Measurements from ENCODE around the gene BTBD2.

BTBD2 gene

DNA sequence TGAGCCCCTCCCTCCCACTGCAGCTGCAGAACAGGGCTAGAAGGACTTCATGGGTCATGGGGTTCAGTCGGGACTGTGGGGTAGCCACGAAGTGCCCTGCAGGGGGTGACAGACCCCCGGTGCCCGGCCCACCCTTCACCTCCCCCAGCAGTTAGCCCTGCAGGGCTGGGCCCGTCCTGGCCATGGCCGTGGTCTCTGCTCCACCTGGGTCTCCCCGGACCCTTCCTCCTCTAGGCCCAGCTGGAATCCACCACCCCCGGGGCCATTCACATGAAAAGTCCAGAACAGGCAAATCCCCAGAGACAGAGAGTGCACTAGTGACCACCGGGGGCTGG is 18.3 kb upstream of the BTBD2 start:
- Histone ChIP-seq H4K20me1 (peaks cover 15% of the 10 kb centered on the region; the same call in 1 of the 2 replicates), H3K36me3 (peaks cover 14% of the 10 kb centered on the region), H3K4me1 (peaks cover 39% of the 10 kb centered on the region), H3K27ac (peak overlapping the region; percentile 42), H3K4me2 (peak overlapping the region; percentile 90), H3K9me3 (peaks cover 11% of the 10 kb centered on the region), H3K27me3 (no peaks in the 10 kb centered on the region), H3K4me3 (no peak overlapping the region), H3K9ac (peak overlapping the region; percentile 49; the same call in 1 of the 2 replicates)
- no peak for TF ChIP-seq Cebpa-rat (IDR thresholded peaks at IDR 0.05)

DNA sequence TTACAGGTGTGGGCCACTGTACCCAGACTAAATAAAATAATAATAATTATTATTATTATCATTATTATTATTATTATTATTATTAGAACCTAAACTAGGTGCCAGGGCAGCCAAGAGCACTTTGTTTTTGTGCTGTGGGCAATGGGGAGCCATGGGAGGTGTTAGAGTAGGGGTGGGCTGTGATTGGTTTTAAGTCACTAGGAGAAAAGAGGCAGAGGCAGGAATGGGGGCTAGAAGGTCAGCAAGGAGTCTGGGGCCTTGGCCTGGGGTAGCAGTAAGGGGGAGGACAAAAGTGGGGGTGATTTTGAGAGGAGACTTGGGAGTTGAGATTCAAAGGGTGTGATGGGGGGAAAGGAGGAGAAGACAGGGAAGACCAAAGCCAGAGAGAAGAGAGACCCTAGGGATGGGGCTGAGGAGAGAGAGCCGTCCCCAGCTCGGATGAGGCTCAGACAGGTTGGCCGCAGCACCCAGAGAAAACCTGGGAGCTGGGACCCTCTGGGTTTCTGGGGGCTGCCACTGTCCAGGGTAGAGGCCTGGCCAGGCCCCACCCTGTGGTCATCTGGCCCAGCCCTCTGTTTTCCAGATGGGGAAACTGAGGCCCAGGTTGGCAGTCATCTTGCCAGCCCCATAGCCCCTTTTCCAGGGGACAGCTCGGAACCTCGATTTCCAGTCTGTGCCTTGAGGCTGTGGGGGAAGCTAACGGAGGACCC is 17.8 kb upstream of the BTBD2 start:
- Histone ChIP-seq H3K4me2 (peak overlapping the region; percentile 90), H3K4me1 (peaks cover 41% of the 10 kb centered on the region), H3K27me3 (no peaks in the 10 kb centered on the region), H3K36me3 (peaks cover 9% of the 10 kb centered on the region), H4K20me1 (peaks cover 10% of the 10 kb centered on the region; the same call in 1 of the 2 replicates), H3K27ac (peak overlapping the region; percentile 42), H3K9ac (peak overlapping the region; percentile 58; the same call in 1 of the 2 replicates), H3K9me3 (peaks cover 11% of the 10 kb centered on the region), H3K4me3 (no peak overlapping the region; the same call in 1 of the 2 replicates)
- TF ChIP-seq Cebpa-rat (IDR thresholded peaks at IDR 0.05): no peak

DNA sequence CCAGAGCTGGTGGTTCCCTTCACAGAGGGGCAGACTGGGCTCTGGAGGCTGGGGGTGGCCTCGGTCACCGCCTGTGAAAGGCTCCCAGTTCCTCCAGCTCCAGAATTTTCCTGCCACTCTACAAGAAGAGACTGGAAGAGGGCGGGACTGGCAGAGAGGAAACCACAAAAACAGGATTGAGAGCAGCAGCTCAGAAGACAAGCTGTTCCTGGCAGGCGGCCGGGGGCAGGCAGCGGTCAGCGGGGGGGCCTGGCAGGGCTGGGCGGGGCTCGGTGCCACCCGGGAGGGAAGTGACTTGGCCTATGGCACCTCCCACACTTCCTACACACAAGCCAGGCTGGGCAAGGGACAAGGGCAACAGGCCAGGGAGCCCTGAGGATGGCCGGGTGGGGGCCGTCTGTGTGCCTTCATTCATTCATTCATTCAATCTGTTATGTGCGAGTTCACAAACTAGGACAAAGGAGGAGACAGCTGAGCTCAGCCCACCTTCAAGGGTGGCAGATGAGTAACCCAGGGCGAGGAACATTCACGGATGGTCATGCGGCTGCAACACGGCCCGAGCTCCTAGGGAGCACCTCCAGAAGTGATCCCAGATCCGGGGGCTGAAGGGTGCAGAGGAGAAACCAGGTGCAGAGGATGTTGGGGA is 16.9 kb upstream of the BTBD2 start:
- TF ChIP-seq Cebpa-rat (IDR thresholded peaks at IDR 0.05): no peak
- Histone ChIP-seq H3K9ac (peak overlapping the region; percentile 58), H3K27ac (peak overlapping the region; percentile 68)

DNA sequence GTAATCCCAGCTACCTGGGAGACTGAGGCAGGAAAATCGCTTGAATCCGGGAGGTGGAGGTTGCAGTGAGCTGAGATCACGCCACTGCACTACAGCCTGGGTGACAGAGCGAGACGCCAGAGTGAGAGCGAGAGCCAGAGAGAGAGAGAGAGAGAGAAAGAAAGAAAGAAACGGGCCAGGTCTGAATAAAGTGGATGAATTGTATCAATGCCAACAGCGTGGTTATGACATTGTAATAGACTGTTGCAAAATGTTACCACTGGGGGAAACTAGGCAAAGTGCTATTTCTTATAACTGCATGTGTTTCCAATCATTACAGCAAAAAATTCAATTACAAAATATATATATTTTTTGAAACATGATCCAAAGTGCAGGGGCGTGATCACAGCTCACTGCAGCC is 11.8 kb upstream of the BTBD2 start:
- TF ChIP-seq Cebpa-rat (IDR thresholded peaks at IDR 0.05): no peak

More for the DNA sequence above, 16.9 kb upstream of the BTBD2 start:
- Histone ChIP-seq H3K9me3 (peaks cover 11% of the 10 kb centered on the region), H3K27me3 (no peaks in the 10 kb centered on the region), H3K4me3 (peak overlapping the region; percentile 38; the same call in 1 of the 2 replicates), H4K20me1 (peaks cover 2% of the 10 kb centered on the region; the same call in 1 of the 2 replicates), H3K4me1 (peaks cover 49% of the 10 kb centered on the region), H3K36me3 (peaks cover under 1% of the 10 kb centered on the region; the same call in 1 of the 2 replicates), H3K4me2 (peak overlapping the region; percentile 90)

DNA sequence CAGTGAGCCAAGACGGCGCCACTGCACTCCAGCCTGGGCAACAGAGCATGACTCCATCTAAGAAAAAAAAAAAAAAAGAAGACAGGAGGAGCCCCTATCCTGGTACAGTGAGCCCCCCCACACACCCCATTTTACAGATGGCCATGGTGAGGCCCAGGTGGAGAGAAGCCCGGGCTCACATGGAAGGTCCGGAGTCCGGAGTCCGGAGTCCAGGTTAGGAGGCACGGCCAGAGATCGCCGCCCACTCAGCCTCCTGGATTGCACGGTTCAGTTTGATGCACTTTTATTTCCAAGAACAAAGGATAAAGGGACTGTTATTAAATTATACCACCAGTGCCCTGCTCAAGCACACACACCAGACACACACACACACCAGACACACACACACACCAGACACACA is 11.3 kb upstream of the BTBD2 start:
- Histone ChIP-seq H3K27me3 (no peaks in the 10 kb centered on the region), H3K4me1 (peaks cover 21% of the 10 kb centered on the region), H4K20me1 (no peaks in the 10 kb centered on the region), H3K4me3 (no peak overlapping the region), H3K27ac (no peak overlapping the region), H3K9me3 (peaks cover 4% of the 10 kb centered on the region), H3K4me2 (no peak overlapping the region), H3K9ac (no peak overlapping the region), H3K36me3 (no peaks in the 10 kb centered on the region)
- no peak for TF ChIP-seq Cebpa-rat (IDR thresholded peaks at IDR 0.05)

More for the DNA sequence above, 11.8 kb upstream of the BTBD2 start:
- Histone ChIP-seq H3K36me3 (no peaks in the 10 kb centered on the region), H3K4me3 (no peak overlapping the region), H3K27ac (no peak overlapping the region), H3K27me3 (no peaks in the 10 kb centered on the region), H4K20me1 (no peaks in the 10 kb centered on the region), H3K4me2 (no peak overlapping the region), H3K9ac (no peak overlapping the region), H3K4me1 (peaks cover 27% of the 10 kb centered on the region), H3K9me3 (peaks cover 4% of the 10 kb centered on the region)

DNA sequence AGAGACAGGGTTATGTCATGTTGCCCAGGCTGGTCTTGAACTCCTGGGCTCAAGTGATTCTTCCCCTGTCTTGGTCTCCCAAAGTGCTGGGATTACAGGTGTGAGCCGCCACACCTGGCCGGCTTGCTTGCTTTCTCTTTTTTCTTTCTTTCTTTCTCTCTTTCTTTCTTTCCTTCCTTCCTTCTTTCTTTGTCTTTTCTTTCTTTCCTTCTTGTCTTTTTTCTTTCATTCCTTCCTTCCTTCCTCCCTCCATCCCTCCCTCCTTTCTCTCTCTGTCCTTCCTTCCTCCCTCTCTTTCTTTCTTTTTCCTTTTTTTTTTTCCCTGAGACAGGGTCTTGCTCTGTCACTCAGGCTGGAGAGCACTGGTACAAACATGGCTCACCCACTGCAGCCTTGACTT is 6.8 kb upstream of the BTBD2 start:
- TF ChIP-seq Cebpa-rat (IDR thresholded peaks at IDR 0.05): no peak
- Histone ChIP-seq H3K4me1 (peaks cover 19% of the 10 kb centered on the region), H3K9ac (no peak overlapping the region), H3K27me3 (no peaks in the 10 kb centered on the region), H3K9me3 (peaks cover 4% of the 10 kb centered on the region), H3K36me3 (no peaks in the 10 kb centered on the region), H3K4me2 (no peak overlapping the region), H3K27ac (no peak overlapping the region), H4K20me1 (no peaks in the 10 kb centered on the region), H3K4me3 (no peak overlapping the region)

DNA sequence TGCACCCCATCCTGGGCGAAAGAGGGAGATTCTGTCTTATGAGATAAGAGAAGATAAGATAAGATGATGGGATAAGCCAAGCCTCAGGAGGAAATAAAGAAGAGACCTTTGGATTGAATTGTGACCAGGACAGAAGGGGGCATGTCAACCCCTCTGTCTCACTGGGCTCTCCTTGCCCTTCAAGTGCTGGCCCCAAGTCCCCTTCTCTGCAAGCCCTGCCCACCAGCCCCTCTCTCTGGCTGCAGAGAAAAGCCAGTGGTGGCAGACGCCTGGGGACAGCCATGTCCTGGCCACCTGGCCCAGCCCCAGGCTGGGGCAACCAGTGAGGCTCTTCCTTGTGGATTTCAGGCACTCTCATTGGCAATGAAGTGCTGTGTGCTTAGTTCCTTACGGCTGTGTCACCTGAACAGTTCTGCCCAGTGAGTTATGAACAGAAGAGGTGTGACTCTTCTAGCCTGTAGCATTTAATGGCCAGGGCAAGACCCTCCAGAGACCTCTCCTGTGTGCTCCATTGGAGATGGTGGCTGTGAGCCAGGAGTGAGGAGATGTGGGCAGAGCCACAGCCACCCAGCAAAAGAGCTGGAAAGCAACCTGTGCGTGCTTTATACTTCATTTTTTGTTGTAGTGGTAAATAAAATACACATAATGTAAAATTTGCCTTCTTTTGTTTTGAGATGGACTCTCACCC is 6.1 kb upstream of the BTBD2 start:
- no peak for TF ChIP-seq Cebpa-rat (IDR thresholded peaks at IDR 0.05)
- H3K4me1 ChIP-seq: peaks cover 23% of the 10 kb centered on the region

DNA sequence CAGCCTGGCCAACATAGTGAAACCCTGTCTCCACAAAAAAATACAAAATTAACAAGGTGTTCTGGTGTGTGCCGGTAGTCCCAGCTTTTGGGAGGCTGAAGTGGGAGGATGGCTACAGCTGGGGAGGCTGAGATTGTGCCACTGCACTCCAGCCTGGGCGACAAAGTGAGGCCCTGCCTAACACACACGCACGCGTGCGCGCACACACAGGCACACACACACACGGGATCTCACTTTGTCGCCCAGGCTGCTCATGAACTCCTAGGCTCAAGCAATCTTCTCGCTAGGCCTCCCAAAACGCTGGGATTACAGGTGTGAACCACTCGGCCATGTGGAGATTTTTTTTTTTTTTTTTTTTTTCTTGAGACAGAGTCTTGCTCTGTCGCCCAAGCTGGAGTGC is 3.2 kb upstream of the BTBD2 start:
- H3K27ac ChIP-seq: no peak overlapping the region
- no peaks in the 10 kb centered on the region for H4K20me1 ChIP-seq
- H3K27me3 ChIP-seq: no peaks in the 10 kb centered on the region
- H3K4me3 ChIP-seq: no peak overlapping the region
- no peak overlapping the region for H3K9ac ChIP-seq
- no peak for TF ChIP-seq Cebpa-rat (IDR thresholded peaks at IDR 0.05)
- peak overlapping the region; percentile 45; the same call in 1 of the 2 replicates for H3K4me2 ChIP-seq
- peaks cover 40% of the 10 kb centered on the region for H3K4me1 ChIP-seq
- no peaks in the 10 kb centered on the region for H3K36me3 ChIP-seq
- no peaks in the 10 kb centered on the region for H3K9me3 ChIP-seq

More for the DNA sequence above, 6.1 kb upstream of the BTBD2 start:
- Histone ChIP-seq H4K20me1 (no peaks in the 10 kb centered on the region), H3K36me3 (no peaks in the 10 kb centered on the region), H3K27me3 (no peaks in the 10 kb centered on the region), H3K9ac (no peak overlapping the region), H3K4me3 (no peak overlapping the region), H3K4me2 (no peak overlapping the region), H3K9me3 (peaks cover 4% of the 10 kb centered on the region), H3K27ac (no peak overlapping the region)

DNA sequence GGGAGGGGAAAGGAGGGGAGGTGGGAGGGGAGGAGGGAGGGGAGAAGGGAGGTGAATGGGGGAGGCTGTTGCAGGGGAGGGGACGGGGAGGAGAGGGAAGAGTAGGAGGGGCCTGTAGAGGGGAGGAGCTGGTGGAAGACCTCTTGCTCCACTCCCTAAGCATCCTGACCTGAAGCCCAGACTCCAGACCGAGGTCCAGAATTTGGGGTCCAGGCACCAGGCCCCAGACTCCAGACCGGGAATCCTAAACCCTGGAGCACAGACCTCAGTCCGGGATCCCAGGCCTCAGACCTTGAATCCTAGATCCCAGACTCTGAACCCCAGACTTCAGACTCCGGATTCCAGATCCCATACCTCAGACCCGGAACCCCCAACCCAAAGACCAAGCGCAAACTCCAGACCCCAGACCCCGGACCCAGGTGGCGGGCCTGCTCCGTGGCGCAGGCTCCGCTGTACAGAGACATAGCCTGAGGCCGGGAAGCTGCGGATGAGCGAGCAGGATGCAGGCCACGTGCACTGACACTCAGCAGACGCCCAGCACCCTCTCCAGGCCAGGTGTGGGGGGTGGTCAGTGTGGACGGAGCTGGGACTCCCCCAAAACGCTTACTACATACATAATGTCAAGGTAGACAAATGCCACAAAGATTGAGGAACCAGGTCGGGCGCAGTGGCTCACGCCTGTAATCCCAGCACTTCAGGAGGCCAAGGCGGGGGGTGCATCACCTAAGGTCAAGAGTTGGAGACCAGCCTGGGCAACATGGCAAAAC is 710 bp upstream of the BTBD2 start:
- no peaks in the 10 kb centered on the region for H3K27me3 ChIP-seq
- peaks cover 48% of the 10 kb centered on the region for H3K4me1 ChIP-seq
- no peak for TF ChIP-seq Cebpa-rat (IDR thresholded peaks at IDR 0.05)
- H3K27ac ChIP-seq: peak overlapping the region; percentile 59
- peak overlapping the region; percentile 64 for H3K4me3 ChIP-seq
- H4K20me1 ChIP-seq: peaks cover 19% of the 10 kb centered on the region
- H3K9ac ChIP-seq: no peak overlapping the region
- H3K4me2 ChIP-seq: peak overlapping the region; percentile 65
- H3K9me3 ChIP-seq: peaks cover 7% of the 10 kb centered on the region
- peaks cover 18% of the 10 kb centered on the region for H3K36me3 ChIP-seq

Measured in BLaER1 (cell line).